MM.1S (cell line): ENCODE data around the gene HPCAL1.

Source experiments
- CTCF ChIP-seq: fragments of 300-600 bp; sonication (generic); IDR thresholded peaks from 2 replicates; pipeline ENCODE4 v1.5.1; 2016; ENCODE audit warnings: antibody characterized with exemption, low read length, mixed read lengths
- EZH2 ChIP-seq: fragments of 300-600 bp; sonication (generic); optimal IDR thresholded peaks from 2 replicates; pipeline ENCODE3; 2017; ENCODE audit warnings: low read depth, mild to moderate bottlenecking, antibody characterized with exemption, low read length, mixed read lengths
- EZH2phosphoT487 ChIP-seq: fragments of 300-600 bp; sonication (generic); IDR thresholded peaks from 2 replicates; pipeline ENCODE4 v1.6.1; 2018; ENCODE audit warnings: antibody characterized with exemption, low read length

- TF ChIP-seq CTCF = no peak
- TF ChIP-seq EZH2 = no peak
- TF ChIP-seq EZH2phosphoT487 = no peak
Observed at GRCh38 chr2:10452956-10453904, 150.5 kb downstream of the HPCAL1 start.
